A549 (cell line): Measurements from ENCODE around the gene ARHGAP26. TPM values are rescaled to one million over a fixed set of nuclear protein-coding genes. Genes with fewer than 3 reads are reported as not detected.

Experiments used
- ATAC-seq, 2 experiments: fragments of 200-7000 bp in 1 of 2; fragments of >200 bp in 1 of 2; cut with Nextera tagmentation in 1 of 2; cut with Tn5 transposase in 1 of 2; 3 replicates each; pipeline versions ENCODE4 v1.8.0 to v1.9.1; 2018 to 2020; ENCODE audit warnings: mild to moderate bottlenecking in 1 of 2, moderate library complexity in 1 of 2
- CTCF ChIA-PET: fragments of 300-600 bp; sonication (Branson Sonifier 250); formaldehyde crosslinking; extraction: SDS; loops from one replicate; lab custom pipeline; 2021; ENCODE audit warnings: antibody characterized with exemption, inconsistent platforms; lab: Yijun Ruan, JAX
- POLR2A ChIA-PET: fragments of 350-600 bp; formaldehyde crosslinking; extraction: SDS; loops from one replicate; lab custom pipeline; 2021; ENCODE audit warnings: antibody characterized with exemption, inconsistent platforms; lab: Yijun Ruan, JAX
- DNase-seq, 2 experiments: peaks; one replicate each; pipeline versions ENCODE4 v3.0.0 to v3.0.0-alpha.2; 2011 to 2016; ENCODE audit warnings: low read depth in 1 of 2, low spot score in 1 of 2
- FAIRE-seq: peaks from 2 replicates; lab custom pipeline; 2011; peaks lifted over from hg19 to GRCh38; lab: Jason Lieb, UNC
- H3K27ac ChIP-seq, 2 experiments: fragments of >200 bp; sonication (Bioruptor Twin); formaldehyde crosslinking; 3 replicates each; pipeline ENCODE4 v1.5.1; 2016 to 2017
- H3K4me1 ChIP-seq: fragments of >200 bp; sonication (Bioruptor Twin); formaldehyde crosslinking; 3 replicates; pipeline ENCODE4 v1.6.1; 2016
- H3K4me2 ChIP-seq: fragments of >200 bp; sonication (Bioruptor Twin); formaldehyde crosslinking; 3 replicates; pipeline ENCODE4 v1.6.1; 2016
- H3K4me3 ChIP-seq: fragments of >200 bp; sonication (Bioruptor Twin); formaldehyde crosslinking; 3 replicates; pipeline ENCODE4 v1.5.1; 2016
- H3K9me3 ChIP-seq: fragments of >200 bp; sonication (Bioruptor Twin); formaldehyde crosslinking; 3 replicates; pipeline ENCODE4 v1.6.1; 2016
- BHLHE40 ChIP-seq: IDR thresholded peaks from 2 replicates; pipeline ENCODE4 v1.6.1; 2012; ENCODE audit warnings: low read depth, low read length, inconsistent platforms
- CEBPB ChIP-seq, 2 experiments: fragments of >200 bp in 1 of 2; sonication (Bioruptor Twin) in 1 of 2; formaldehyde crosslinking in 1 of 2; IDR thresholded peaks; 2 replicates each; pipeline ENCODE4 v1.6.1; 2012 to 2016
- CTCF ChIP-seq: fragments of >200 bp; sonication (Bioruptor Twin); formaldehyde crosslinking; IDR thresholded peaks from 3 replicates; pipeline ENCODE4 v1.5.1; 2016
- EHMT2 ChIP-seq: fragments of 200-600 bp; sonication (generic); IDR thresholded peaks from 2 replicates; pipeline ENCODE4 v1.6.1; 2016; ENCODE audit warnings: antibody characterized with exemption, low read depth, mild to moderate bottlenecking, moderate library complexity
- EP300 ChIP-seq, 2 experiments: fragments of >200 bp; sonication (Bioruptor Twin); formaldehyde crosslinking; IDR thresholded peaks; 2 replicates in 1 of 2; 3 replicates in 1 of 2; pipeline ENCODE4 v1.6.1; 2016 to 2017
- FOSL2 ChIP-seq, 2 experiments: fragments of 450-650 bp in 1 of 2; fragments of >200 bp in 1 of 2; sonication (Bioruptor Twin) in 1 of 2; formaldehyde crosslinking; IDR thresholded peaks; 2 replicates each; pipeline versions ENCODE4 v1.5.0 to v1.6.1; 2016 to 2020; ENCODE audit warnings: mild to moderate bottlenecking in 1 of 2, moderate library complexity in 1 of 2
- GATA3 ChIP-seq: IDR thresholded peaks from 2 replicates; pipeline ENCODE4 v1.6.1; 2012; ENCODE audit warnings: borderline replicate concordance
- HDAC2 ChIP-seq: fragments of 200-600 bp; sonication (generic); IDR thresholded peaks from 2 replicates; pipeline ENCODE4 v1.6.1; 2016
- HOXB5 ChIP-seq: fragments of 250-450 bp; sonication (Bioruptor Pico); IDR thresholded peaks from 2 replicates; pipeline ENCODE4 v1.5.0; 2020; ENCODE audit warnings: mild to moderate bottlenecking, moderate library complexity
- JUNB ChIP-seq: fragments of >200 bp; sonication (Bioruptor Twin); formaldehyde crosslinking; IDR thresholded peaks from 2 replicates; pipeline ENCODE4 v1.6.1; 2016
- KDM1A ChIP-seq: fragments of 200-600 bp; sonication (generic); IDR thresholded peaks from 2 replicates; pipeline ENCODE4 v1.6.1; 2016; ENCODE audit warnings: low read depth, mild to moderate bottlenecking
- MAZ ChIP-seq: fragments of 150-350 bp; IDR thresholded peaks from 2 replicates; pipeline ENCODE4 v1.6.1; 2014; ENCODE audit warnings: antibody characterized with exemption, low read depth, low read length, borderline replicate concordance
- MYC ChIP-seq: IDR thresholded peaks from 2 replicates; pipeline ENCODE4 v1.6.1; 2012; ENCODE audit warnings: mild to moderate bottlenecking, inconsistent platforms, low read length, improper control_type of control experiment, borderline replicate concordance
- NPAS2 ChIP-seq: fragments of 250-450 bp; sonication (Bioruptor Pico); IDR thresholded peaks from 2 replicates; pipeline ENCODE4 v1.8.0; 2022; ENCODE audit warnings: mild to moderate bottlenecking, moderate library complexity, borderline replicate concordance
- PBX3 ChIP-seq: IDR thresholded peaks from 2 replicates; pipeline ENCODE4 v1.6.1; 2012
- PHF8 ChIP-seq: fragments of 200-600 bp; sonication (generic); IDR thresholded peaks from 2 replicates; pipeline ENCODE4 v1.6.1; 2016; ENCODE audit warnings: low read depth, mild to moderate bottlenecking, antibody characterized with exemption, moderate library complexity, borderline replicate concordance
- POLR2A ChIP-seq: IDR thresholded peaks from 2 replicates; pipeline ENCODE4 v1.6.1; 2012; ENCODE audit warnings: mild to moderate bottlenecking, low read length
- POLR2AphosphoS2 ChIP-seq: conservative IDR thresholded peaks from 2 replicates; pipeline ENCODE4 v1.6.1; 2012; ENCODE audit warnings: low read length, improper control_type of control experiment, inconsistent platforms
- RFX5 ChIP-seq: fragments of 450-650 bp; IDR thresholded peaks from 2 replicates; pipeline ENCODE4 v1.7.1; 2014; ENCODE audit warnings: antibody characterized with exemption, mild to moderate bottlenecking, moderate library complexity
- RNF2 ChIP-seq: fragments of 200-600 bp; sonication (generic); IDR thresholded peaks from 2 replicates; pipeline ENCODE4 v1.6.1; 2016; ENCODE audit warnings: low read depth, mild to moderate bottlenecking, antibody characterized with exemption, moderate library complexity, borderline replicate concordance
- SREBF2 ChIP-seq: fragments of 450-650 bp; IDR thresholded peaks from 2 replicates; pipeline ENCODE4 v1.6.1; 2014; ENCODE audit warnings: mild to moderate bottlenecking, moderate library complexity
- TP53 ChIP-seq: fragments of 250-450 bp; sonication (Bioruptor Pico); IDR thresholded peaks from 2 replicates; pipeline ENCODE4 v1.5.0; 2021; ENCODE audit warnings: mild to moderate bottlenecking, moderate library complexity
- WGBS: methylation state at CpG from one replicate; pipeline ENCODE4 v1.1.6; 2017; ENCODE audit errors: missing lambda C conversion rate; 5-methylcytosine and 5-hydroxymethylcytosine counted together
- polyA plus RNA-seq, 4 experiments: library from polyadenylated mRNA; depleted of rRNA in 3 of 4; stranded (reverse); fragments of >200 nt; fragmentation: RNase III in 1 of 4; extraction: RNeasy Plus Mini Kit Qiagen cat#74134 plus additional on column Dnase treatment in 1 of 4; gene quantifications; 2 replicates in 3 of 4; 3 replicates in 1 of 4; pipeline ENCODE4 v1.2.3, GENCODE V29; 2011 to 2017
- TF ChIP-seq, protein P1 (sequence below): IDR thresholded peaks from 2 replicates; pipeline ENCODE4 v1.6.1; 2012; ENCODE audit warnings: low read depth, borderline replicate concordance
- TF ChIP-seq, protein P2 (sequence below): IDR thresholded peaks from 2 replicates; pipeline ENCODE4 v1.6.1; 2012
- TF ChIP-seq, protein P3 (sequence below): fragments of >200 bp; sonication (Bioruptor Twin); formaldehyde crosslinking; IDR thresholded peaks from 2 replicates; pipeline ENCODE4 v1.6.1; 2016

Gene ARHGAP26
- polyA plus RNA-seq, 2 of the 4 experiments (the other 2 are of a cell fraction), result 6.6 to 19.1 TPM

GRCh38 chr5:143192191-143192900 is 422.2 kb downstream of the ARHGAP26 start:
- ChIA-PET CTCF (interaction anchor here (0.9 kb wide), 1 partner anchor 37 kb away, joined by 4 read pairs; no protein-coding TSS in a partner anchor), POLR2A (no interaction called here)
- no peak for DNase-seq
- TF ChIP-seq, protein P1, sequence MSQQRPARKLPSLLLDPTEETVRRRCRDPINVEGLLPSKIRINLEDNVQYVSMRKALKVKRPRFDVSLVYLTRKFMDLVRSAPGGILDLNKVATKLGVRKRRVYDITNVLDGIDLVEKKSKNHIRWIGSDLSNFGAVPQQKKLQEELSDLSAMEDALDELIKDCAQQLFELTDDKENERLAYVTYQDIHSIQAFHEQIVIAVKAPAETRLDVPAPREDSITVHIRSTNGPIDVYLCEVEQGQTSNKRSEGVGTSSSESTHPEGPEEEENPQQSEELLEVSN, result no peak
- TF ChIP-seq TP53 (CRISPR knock-in tag), result no peak
- no peak for TF ChIP-seq RNF2
- no peak for TF ChIP-seq BHLHE40
- no peak for TF ChIP-seq EP300 (IDR thresholded peaks at IDR 0.05)
- no peak for TF ChIP-seq KDM1A
- TF ChIP-seq CTCF, result no peak
- no peak for TF ChIP-seq POLR2A
- no peak for TF ChIP-seq MAZ
- no peak for TF ChIP-seq PBX3
- no peak for TF ChIP-seq CEBPB (IDR thresholded peaks at IDR 0.05)
- no peak for TF ChIP-seq MYC
- no peak for TF ChIP-seq NPAS2 (CRISPR knock-in tag)
- TF ChIP-seq RFX5, result no peak
- no peak for TF ChIP-seq SREBF2
- TF ChIP-seq, protein P2, sequence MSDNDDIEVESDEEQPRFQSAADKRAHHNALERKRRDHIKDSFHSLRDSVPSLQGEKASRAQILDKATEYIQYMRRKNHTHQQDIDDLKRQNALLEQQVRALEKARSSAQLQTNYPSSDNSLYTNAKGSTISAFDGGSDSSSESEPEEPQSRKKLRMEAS, result no peak
- TF ChIP-seq, protein P3, sequence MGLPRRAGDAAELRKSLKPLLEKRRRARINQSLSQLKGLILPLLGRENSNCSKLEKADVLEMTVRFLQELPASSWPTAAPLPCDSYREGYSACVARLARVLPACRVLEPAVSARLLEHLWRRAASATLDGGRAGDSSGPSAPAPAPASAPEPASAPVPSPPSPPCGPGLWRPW, result no peak
- no peak for TF ChIP-seq PHF8
- TF ChIP-seq HDAC2, result no peak
- no peak for TF ChIP-seq FOSL2 (IDR thresholded peaks at IDR 0.05)
- TF ChIP-seq FOSL2 (CRISPR knock-in tag; IDR thresholded peaks at IDR 0.05), result no peak
- Histone ChIP-seq H3K4me3 (no peak overlapping the region), H3K9me3 (no peaks in the 10 kb centered on the region), H3K4me1 (peaks cover 10% of the 10 kb centered on the region; the same call in 2 of the 3 replicates), H3K4me2 (no peak overlapping the region), H3K27ac (no peak overlapping the region)
- FAIRE-seq, result no peak
- WGBS, result 91% methylated on average over 4 of the region's 4 CpGs
- ATAC-seq, result no peak

- ATAC-seq, result no peak
- TF ChIP-seq KDM1A (no peak), JUNB (no peak), TP53 (CRISPR knock-in tag) (no peak), CEBPB (IDR thresholded peaks at IDR 0.05) (no peak), EHMT2 (no peak), GATA3 (no peak), CTCF (no peak), POLR2AphosphoS2 (no peak), HOXB5 (no peak), EP300 (IDR thresholded peaks at IDR 0.05) (no peak)
- TF ChIP-seq, all 56 proteins: peak for 0
- H3K9me3 ChIP-seq, result no peaks in the 10 kb centered on the region
- H3K4me3 ChIP-seq, result no peak overlapping the region
- ChIA-PET CTCF (interaction anchor here (0.8 to 1.0 kb wide), 2 partner anchors 15 to 170 kb away, joined by 3 read pairs; no protein-coding TSS in a partner anchor), POLR2A (no interaction called here)
- FAIRE-seq (no peak), DNase-seq (no peak)
- peaks cover 10% of the 10 kb centered on the region; the same call in 2 of the 3 replicates for H3K4me1 ChIP-seq
- 73% methylated on average over 1 of the region's 1 CpG for WGBS
- H3K4me2 ChIP-seq, result no peak overlapping the region
- no peak overlapping the region for H3K27ac ChIP-seq
These were observed 424.0 kb downstream of the ARHGAP26 start for GRCh38 chr5:143194206-143194605.
